Raji (cell line): Measurements from ENCODE around the gene KLK12.

Source experiments
- POLR2A ChIP-seq: IDR thresholded peaks from 2 replicates; pipeline ENCODE4 v1.6.1; 2011; ENCODE audit warnings: low read depth, low read length, control low read depth; ENCODE audit not compliant: insufficient read depth

Gene KLK12

DNA sequence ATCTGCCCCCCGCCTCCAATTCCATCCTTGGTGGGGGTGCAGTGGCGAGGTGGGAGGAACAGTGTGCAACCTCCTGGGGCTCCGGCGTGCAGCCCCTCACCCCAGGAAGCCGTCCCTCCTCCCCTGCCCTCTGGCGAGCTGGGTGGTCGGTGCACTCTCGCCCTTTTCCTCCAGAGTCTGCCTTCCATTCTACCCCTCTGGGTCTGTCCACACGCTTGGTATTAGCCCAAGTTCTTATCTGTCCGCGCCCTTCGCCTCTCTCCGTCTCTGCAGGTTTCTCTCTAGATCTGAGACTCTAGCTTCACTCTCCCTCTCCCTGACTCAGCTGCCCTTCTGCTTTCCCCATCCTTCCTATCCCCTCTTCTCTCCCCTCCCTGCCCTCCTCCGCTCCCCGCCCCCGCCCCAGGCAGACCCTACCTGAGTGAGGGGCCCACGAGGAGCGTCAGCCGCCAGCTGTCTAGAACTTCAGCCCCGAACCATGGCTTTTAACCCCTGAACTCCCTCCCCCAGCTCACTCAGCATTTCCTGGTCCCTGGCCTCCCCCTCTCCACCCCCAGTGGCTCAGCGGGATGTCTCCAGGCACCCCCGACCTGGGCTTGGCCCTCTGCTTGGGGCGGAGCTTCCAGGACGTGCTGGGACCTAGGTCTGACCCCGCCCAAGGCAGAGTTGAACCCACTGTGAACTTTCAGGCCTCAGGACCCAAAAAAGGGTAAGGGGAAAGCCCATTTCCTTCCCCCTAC is 30.6 kb upstream of the KLK12 start:
- TF ChIP-seq POLR2A: no peak

DNA sequence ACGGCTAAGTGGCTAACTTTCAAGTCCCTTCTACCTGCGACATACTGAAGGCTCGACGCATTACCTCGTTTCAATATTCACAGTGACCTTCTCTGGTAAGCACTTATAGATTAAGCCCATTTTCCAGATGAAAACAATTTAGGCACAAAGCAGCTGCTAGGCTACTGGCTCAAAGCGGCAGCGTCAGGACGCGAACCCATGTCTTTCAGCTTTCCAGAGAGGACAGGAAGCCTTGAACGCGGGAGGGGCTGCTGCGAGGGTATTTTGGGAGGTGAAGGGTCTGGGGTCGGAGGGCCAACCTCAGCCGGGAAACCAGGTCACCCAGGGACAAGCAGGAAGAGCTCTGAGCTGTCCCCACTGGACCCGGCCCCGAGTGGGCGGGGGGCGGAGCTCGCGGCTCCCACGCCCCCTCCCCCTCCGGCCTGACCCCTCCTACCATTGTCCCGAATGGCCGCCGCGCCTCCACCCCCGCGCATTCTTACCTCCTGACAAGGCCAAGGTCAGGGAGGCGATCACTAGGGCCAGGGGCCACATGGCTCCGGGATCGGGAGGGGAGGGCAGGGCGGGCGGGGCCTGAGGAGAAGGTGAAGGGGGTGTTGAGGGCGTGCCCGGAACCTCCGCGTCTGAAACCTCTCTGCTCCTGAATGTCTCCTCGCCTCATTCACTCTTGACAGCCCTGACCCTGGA is 29.9 kb upstream of the KLK12 start, which contains the start of gene KLK13:
Gene KLK13 (minus strand): TSS at position 559 of the 687 bp plus-strand sequence. CDS start 25 bp downstream, at position 534.
- no peak for TF ChIP-seq POLR2A

DNA sequence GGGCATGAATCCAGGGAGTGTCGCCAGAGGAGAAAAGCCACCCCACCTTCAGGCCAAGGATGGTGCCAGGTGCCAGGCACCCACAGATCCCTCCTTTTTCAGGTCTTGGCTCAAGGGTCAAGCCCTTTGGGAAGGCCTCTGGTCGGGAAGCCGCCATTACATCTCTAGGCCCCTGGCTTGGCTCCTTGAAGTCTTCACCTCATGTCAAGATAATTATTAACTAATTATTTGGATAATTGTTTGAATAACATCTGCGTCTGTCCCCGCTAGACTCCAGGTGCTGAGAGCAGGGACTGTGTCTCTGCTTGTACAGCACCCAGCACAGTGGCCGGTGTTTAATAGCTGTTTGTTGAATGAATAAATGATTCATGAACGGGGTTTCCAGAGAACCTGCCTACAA is 28.9 kb upstream of the KLK12 start:
- TF ChIP-seq POLR2A: no peak

DNA sequence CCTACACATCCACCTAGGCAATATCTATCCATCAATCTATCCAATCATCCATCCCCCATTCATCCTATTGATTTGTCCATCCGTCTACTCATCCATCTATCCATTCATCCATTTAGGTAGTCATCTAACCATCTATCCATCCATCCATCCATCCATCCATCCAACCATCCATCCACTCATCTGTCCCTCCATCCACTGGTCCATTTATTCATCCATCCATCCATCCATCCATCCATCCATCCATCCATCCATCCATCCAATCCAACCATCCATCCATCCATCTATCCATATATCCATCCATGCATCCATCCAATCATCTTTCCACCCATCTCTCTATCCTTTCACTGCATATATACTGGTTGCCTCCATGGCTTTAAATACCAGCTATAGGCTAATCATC is 26.2 kb upstream of the KLK12 start:
- no peak for TF ChIP-seq POLR2A

GRCh38 chr19:51060336-51060735 is 25.5 kb upstream of the KLK12 start:
- TF ChIP-seq POLR2A: no peak

DNA sequence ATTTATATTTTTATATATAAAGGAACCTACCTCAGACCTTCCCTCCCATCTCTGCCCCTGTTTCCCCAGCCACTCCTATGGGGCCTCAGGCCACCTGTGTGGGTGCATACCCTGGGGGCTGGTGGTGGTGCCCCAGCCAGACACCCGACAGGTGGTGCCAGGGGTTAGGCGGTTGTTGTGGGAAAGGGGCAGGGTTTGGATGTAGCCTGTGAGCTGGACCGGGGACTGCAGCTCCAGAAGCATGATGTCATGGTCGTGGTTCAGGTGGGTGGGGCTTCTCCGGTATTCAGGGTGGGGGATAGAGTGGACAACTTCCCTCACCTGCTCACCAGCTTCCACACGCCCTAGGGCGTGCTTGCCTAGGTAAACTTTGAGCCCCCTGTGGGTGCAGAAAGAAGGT is 24.9 kb upstream of the KLK12 start:
- no peak for TF ChIP-seq POLR2A

- no peak for TF ChIP-seq POLR2A
Measured at GRCh38 chr19:51055866-51056265, 21.1 kb upstream of the KLK12 start.

DNA sequence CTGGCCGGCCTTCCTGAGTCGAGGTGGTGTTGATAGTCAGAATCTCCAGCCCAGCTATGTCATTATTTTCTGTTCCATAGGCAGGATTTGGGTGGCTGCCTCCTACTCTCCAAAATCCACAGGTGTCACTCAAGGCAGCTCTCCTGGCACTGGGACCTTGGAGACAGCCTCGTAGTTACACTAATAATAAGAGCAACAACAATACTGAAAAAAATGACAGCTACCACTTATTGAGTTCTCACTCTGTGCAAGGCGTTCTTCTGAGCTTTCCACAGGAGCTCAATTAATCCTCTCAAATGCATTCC is 12.2 kb upstream of the KLK12 start:
- TF ChIP-seq POLR2A: no peak

- TF ChIP-seq POLR2A: no peak
Measured at GRCh38 chr19:51044327-51044726, 9.5 kb upstream of the KLK12 start.

DNA sequence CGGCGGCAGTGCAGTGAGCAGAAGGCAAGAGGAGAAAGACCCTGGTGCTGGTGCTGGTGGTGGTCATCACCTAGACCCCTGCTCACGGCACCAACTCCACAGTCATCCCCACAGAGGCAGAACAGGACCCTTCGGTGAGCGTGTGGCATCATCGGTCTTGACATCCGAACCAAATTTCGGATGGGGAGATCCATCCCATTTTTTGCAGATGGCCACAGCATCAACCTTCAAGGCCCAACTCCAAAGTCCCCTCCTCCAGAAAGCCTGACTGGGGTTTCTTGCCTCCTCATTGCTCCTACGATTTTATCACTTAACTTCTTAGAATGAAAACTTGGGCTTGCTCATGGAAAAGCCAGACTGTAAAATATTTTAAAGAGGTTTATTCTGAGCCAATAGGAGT is 8.7 kb upstream of the KLK12 start:
- TF ChIP-seq POLR2A: no peak

GRCh38 chr19:51040151-51040550 is 5.3 kb upstream of the KLK12 start:
- TF ChIP-seq POLR2A: no peak

DNA sequence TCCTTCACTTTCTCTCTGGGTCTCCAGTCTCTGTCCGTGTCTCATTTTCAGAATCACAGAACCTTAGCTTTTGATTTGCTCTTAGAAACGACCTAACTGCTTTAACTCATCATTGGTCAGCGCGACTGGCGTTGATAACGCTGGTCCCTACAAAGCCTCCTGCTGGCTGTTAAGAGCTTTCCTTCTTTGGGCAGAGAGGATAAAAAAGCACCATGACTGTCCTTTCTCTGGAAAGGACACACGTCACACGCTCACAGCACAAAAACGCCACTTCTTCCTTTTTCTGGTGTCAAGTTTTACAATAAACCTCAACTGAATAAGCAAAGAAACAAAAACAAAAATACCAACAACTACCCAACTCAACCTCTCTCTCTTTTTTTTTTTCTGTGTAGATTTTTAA is 1.7 kb upstream of the KLK12 start:
- no peak for TF ChIP-seq POLR2A

- TF ChIP-seq POLR2A: no peak
Measured at GRCh38 chr19:51031880-51032225, 2.9 kb downstream of the KLK12 start.

- no peak for TF ChIP-seq POLR2A
Measured at GRCh38 chr19:51031220-51031879, 3.5 kb downstream of the KLK12 start.

- TF ChIP-seq POLR2A: no peak
Measured at GRCh38 chr19:51030631-51031030, 4.2 kb downstream of the KLK12 start.

DNA sequence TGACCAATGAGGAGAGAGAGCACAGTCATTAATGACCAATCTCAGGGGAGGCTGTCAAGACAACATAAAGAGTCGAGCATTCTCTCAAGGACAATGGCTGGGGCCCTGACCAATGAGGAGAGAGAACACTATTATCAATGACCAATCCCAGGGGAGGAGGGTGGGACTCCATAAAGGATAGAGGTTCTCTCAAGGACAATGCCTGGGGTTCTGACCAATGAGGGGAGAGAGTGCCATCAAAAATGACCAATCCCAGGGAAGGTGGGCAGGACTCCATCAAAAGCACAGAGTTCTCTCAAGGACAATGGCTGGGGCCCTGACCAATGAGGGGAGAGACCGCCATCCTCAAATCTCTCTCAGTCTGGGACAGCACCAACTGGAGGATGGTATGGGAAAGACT is 5.1 kb downstream of the KLK12 start:
- no peak for TF ChIP-seq POLR2A
